A673 (cell line): ENCODE measurements around the gene LRP1B. TPM values are rescaled to one million over a fixed set of nuclear protein-coding genes. Genes with fewer than 3 reads are reported as not detected.

Experiments used
- BruUV-seq: library from RNA; stranded (reverse); fragments of 400-500 nt; replicated peaks from 2 replicates; lab custom pipeline; 2021; lab: Mats Ljungman, UMichigan
- CTCF ChIA-PET: fragments of 300-600 bp; sonication (Branson Sonifier 250); formaldehyde crosslinking; loops from one replicate; lab custom pipeline; 2022; ENCODE audit warnings: antibody characterized with exemption; lab: Charles Lee
- POLR2A ChIA-PET: fragments of 300-600 bp; sonication (Branson Sonifier 250); formaldehyde crosslinking; loops from one replicate; lab custom pipeline; 2022; ENCODE audit warnings: antibody characterized with exemption; ENCODE audit not compliant: low non-redundant PET; lab: Charles Lee
- DNase-seq: peaks from one replicate; pipeline ENCODE4 v3.0.0-alpha.2; 2015; ENCODE audit warnings: low spot score
- H3K27ac ChIP-seq: fragments of 200-600 bp; sonication (generic); 2 replicates; pipeline ENCODE4 v1.5.1; 2016; ENCODE audit warnings: mixed run types, low read depth, mild to moderate bottlenecking, mixed read lengths, antibody characterized with exemption, low read length; ENCODE audit not compliant: poor library complexity, severe bottlenecking
- H3K27me3 ChIP-seq: fragments of 200-600 bp; sonication (generic); replicated peaks from 2 replicates; pipeline ENCODE4 v1.6.1; 2017; ENCODE audit warnings: mixed run types, low read depth, mild to moderate bottlenecking, mixed read lengths, antibody characterized with exemption, low read length; ENCODE audit not compliant: insufficient read depth, poor library complexity
- H3K36me3 ChIP-seq: fragments of 200-600 bp; sonication (generic); 2 replicates; pipeline ENCODE4 v1.6.1; 2016; ENCODE audit warnings: mixed run types, mild to moderate bottlenecking, mixed read lengths, antibody characterized with exemption, low read length; ENCODE audit not compliant: insufficient read depth, poor library complexity, severe bottlenecking
- H3K4me1 ChIP-seq: fragments of 200-600 bp; sonication (generic); 2 replicates; pipeline ENCODE4 v1.6.1; 2017; ENCODE audit warnings: mixed run types, mild to moderate bottlenecking, mixed read lengths, antibody characterized with exemption, low read length; ENCODE audit not compliant: insufficient read depth, poor library complexity, severe bottlenecking
- H3K4me3 ChIP-seq: fragments of 200-600 bp; sonication (generic); 2 replicates; pipeline ENCODE4 v1.5.1; 2016; ENCODE audit warnings: low read depth, mixed run types, mild to moderate bottlenecking, mixed read lengths, low read length; ENCODE audit not compliant: poor library complexity, severe bottlenecking
- H3K9me3 ChIP-seq: fragments of 200-600 bp; sonication (generic); 2 replicates; pipeline ENCODE4 v1.6.1; 2016; ENCODE audit warnings: mixed run types, low read depth, mild to moderate bottlenecking, mixed read lengths, antibody characterized with exemption, low read length; ENCODE audit not compliant: poor library complexity, severe bottlenecking
- EZH2 ChIP-seq: fragments of 200-600 bp; sonication (generic); IDR thresholded peaks from 2 replicates; pipeline ENCODE4 v1.6.1; 2017; ENCODE audit warnings: borderline replicate concordance, low read depth, mild to moderate bottlenecking, mixed read lengths, antibody characterized with exemption, low read length; ENCODE audit not compliant: poor library complexity, severe bottlenecking
- intact Hi-C: fragments of 100-400 bp; cut with micrococcal nuclease; formaldehyde crosslinking; loops from one replicate; pipeline ENCODE4 v1.10.0; 2022; ENCODE audit not compliant: unreplicated experiment
- total RNA-seq: library from RNA; stranded (reverse); gene quantifications from 2 replicates; pipeline ENCODE4 v1.2.3, GENCODE V29; 2021
- TF ChIP-seq, protein P1 (sequence below): fragments of 300-800, 200-600 bp; sonication (generic); conservative IDR thresholded peaks from 2 replicates; pipeline ENCODE4 v1.5.1; 2017; ENCODE audit warnings: low read depth, mild to moderate bottlenecking, antibody characterized with exemption, low read length, moderate library complexity, mixed read lengths

Gene LRP1B
- total RNA-seq, 1 experiment from 2014 or later: 9.9 TPM

DNA sequence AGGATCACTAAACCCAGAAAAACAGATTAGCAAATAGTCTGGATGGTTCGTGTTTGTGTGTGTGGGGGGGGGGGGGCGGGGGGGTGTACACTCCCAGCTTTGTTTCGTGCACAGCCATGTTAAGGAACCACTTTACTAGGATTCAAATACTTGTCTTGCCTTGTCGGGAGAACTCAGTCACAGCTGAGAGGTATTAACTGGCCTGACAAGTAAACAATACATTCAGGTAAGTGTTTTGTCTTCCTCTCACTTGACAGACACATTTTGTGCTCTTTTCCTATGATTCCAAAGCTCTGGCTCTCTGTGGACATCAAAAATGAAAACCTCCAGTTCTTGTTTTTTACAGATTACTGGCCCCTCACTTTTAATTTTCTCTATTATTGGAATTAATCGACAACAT, 173.5 kb downstream of the LRP1B start:
- DNase-seq: no peak
- no TSS peak for BruUV-seq
- Histone ChIP-seq H3K36me3 (no peaks in the 10 kb centered on the region), H3K4me3 (no peak overlapping the region), H3K27me3 (no peaks in the 10 kb centered on the region), H3K9me3 (no peaks in the 10 kb centered on the region), H3K4me1 (no peaks in the 10 kb centered on the region), H3K27ac (no peak overlapping the region)
- ChIA-PET POLR2A (no interaction called here), CTCF (no interaction called here)
- TF ChIP-seq, protein P1, sequence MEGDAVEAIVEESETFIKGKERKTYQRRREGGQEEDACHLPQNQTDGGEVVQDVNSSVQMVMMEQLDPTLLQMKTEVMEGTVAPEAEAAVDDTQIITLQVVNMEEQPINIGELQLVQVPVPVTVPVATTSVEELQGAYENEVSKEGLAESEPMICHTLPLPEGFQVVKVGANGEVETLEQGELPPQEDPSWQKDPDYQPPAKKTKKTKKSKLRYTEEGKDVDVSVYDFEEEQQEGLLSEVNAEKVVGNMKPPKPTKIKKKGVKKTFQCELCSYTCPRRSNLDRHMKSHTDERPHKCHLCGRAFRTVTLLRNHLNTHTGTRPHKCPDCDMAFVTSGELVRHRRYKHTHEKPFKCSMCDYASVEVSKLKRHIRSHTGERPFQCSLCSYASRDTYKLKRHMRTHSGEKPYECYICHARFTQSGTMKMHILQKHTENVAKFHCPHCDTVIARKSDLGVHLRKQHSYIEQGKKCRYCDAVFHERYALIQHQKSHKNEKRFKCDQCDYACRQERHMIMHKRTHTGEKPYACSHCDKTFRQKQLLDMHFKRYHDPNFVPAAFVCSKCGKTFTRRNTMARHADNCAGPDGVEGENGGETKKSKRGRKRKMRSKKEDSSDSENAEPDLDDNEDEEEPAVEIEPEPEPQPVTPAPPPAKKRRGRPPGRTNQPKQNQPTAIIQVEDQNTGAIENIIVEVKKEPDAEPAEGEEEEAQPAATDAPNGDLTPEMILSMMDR: no peak
- no peak for TF ChIP-seq EZH2
- intact Hi-C loops: no loop called here

DNA sequence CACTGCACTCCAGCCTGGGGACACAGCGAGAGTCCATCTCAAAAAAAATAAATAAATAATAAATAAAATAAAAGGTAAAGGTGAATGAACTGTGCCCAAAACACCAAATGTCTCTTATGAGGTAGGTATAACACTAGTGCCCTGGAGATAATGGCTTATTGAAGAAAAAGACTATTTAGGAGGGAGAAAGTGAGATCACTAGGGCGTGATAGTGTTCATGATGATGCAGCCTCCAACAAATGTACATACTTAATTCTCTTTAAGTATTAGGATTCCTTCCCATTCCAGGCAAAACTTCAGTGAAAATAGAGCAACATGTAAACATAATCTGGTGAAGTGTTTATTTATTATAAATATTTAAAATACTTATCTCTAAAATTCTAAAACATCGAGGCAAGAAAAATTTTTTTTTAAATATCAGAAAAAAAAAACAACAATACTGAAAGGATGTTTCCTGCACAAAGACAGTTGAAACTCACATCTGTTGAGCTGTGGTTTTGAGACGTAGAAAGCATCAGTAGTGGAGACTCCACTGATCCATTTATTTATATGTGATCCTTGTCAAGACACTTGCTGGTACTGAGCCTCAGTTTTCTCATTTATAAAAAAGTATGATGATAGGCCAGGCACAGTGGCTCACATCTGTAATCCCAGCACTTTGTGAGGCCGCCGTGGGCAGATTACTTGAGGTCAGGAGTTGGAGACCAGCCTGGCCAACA, 183.3 kb downstream of the LRP1B start:
- Histone ChIP-seq H3K4me3 (no peak overlapping the region), H3K36me3 (no peaks in the 10 kb centered on the region), H3K27me3 (no peaks in the 10 kb centered on the region), H3K27ac (no peak overlapping the region), H3K9me3 (no peaks in the 10 kb centered on the region), H3K4me1 (peaks cover under 1% of the 10 kb centered on the region)
- CTCF ChIA-PET: no interaction called here
- DNase-seq: no peak
- POLR2A ChIA-PET: no interaction called here
- TF ChIP-seq, protein P1: no peak
- TF ChIP-seq EZH2: no peak
- no TSS peak for BruUV-seq
- intact Hi-C loops: no loop called here

DNA sequence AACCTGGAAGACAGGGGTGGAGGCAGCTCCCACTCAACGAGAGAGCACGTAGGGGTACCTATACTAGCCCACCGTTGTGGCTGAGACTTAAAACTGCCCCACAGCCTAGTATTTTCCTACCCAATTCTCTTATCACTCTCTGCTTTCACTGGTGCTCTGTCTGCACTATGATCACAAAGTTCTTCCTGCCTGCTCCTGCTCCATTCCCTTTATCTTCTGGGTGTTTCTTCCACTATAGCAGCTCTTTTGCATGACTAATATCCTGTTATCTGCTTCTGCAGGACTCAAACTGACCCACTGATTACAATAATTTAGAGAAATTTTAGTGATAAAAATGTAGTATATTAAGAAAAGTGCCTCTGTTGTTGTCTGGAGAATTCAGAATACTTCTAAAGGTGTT, 184.8 kb downstream of the LRP1B start:
- peaks cover 16% of the 10 kb centered on the region for H3K4me1 ChIP-seq
- DNase-seq: no peak
- POLR2A ChIA-PET: no interaction called here
- CTCF ChIA-PET: no interaction called here
- BruUV-seq: no TSS peak
- intact Hi-C loops: no loop called here
- TF ChIP-seq, protein P1: no peak
- no peak for TF ChIP-seq EZH2
- H3K9me3 ChIP-seq: no peaks in the 10 kb centered on the region
- H3K36me3 ChIP-seq: no peaks in the 10 kb centered on the region
- H3K4me3 ChIP-seq: no peak overlapping the region
- H3K27ac ChIP-seq: no peak overlapping the region
- no peaks in the 10 kb centered on the region for H3K27me3 ChIP-seq
